OCI-LY3 (cell line): ENCODE data around the gene GALNTL6.

Experiments
- H2AFZ ChIP-seq: fragments of 200-600, 300-600 bp; shearing (Covaris generic); 2 replicates; pipeline ENCODE4 v1.6.0; 2014; ENCODE audit warnings: antibody characterized with exemption, low read depth, low read length
- H3K27ac ChIP-seq: fragments of 200-600, 300-600 bp; sonication (generic); 2 replicates; pipeline ENCODE4 v1.5.1; 2014; ENCODE audit warnings: mild to moderate bottlenecking, low read length, moderate library complexity, mixed read lengths
- H3K27me3 ChIP-seq: fragments of 200-600, 300-600 bp; sonication (generic); 2 replicates; pipeline ENCODE4 v1.6.1; 2014; ENCODE audit warnings: low read depth, low read length, mixed read lengths
- H3K36me3 ChIP-seq: fragments of 200-600, 300-600 bp; sonication (generic); replicated peaks from 2 replicates; pipeline ENCODE3; 2014; ENCODE audit warnings: low read depth, low read length, mixed read lengths
- H3K4me1 ChIP-seq: fragments of 300-600, 200-600 bp; sonication (generic); 2 replicates; pipeline ENCODE4 v1.6.1; 2014; ENCODE audit warnings: low read length, mixed read lengths
- H3K4me2 ChIP-seq: fragments of 200-600, 300-600 bp; sonication (generic); 2 replicates; pipeline ENCODE4 v1.6.1; 2014; ENCODE audit warnings: low read length, mixed read lengths
- H3K4me3 ChIP-seq: fragments of 300-600, 200-600 bp; sonication (generic); 2 replicates; pipeline ENCODE4 v1.5.1; 2014; ENCODE audit warnings: antibody characterized with exemption, mild to moderate bottlenecking, low read length, moderate library complexity
- H3K79me2 ChIP-seq: fragments of 300-600, 200-600 bp; shearing (Covaris generic); 2 replicates; pipeline ENCODE4 v1.6.1; 2014; ENCODE audit warnings: mild to moderate bottlenecking, low read length, mixed read lengths
- H3K9ac ChIP-seq: fragments of 300-600, 200-600 bp; shearing (Covaris generic); 2 replicates; pipeline ENCODE4 v1.6.0; 2014; ENCODE audit warnings: mild to moderate bottlenecking, low read length, moderate library complexity
- H3K9me3 ChIP-seq: fragments of 200-600, 300-600 bp; shearing (Covaris generic); 2 replicates; pipeline ENCODE4 v1.6.1; 2014; ENCODE audit warnings: low read length, mixed read lengths; ENCODE audit not compliant: insufficient read depth
- H4K20me1 ChIP-seq: fragments of 200-600, 300-600 bp; sonication (generic); 2 replicates; pipeline ENCODE4 v1.6.1; 2016; ENCODE audit warnings: low read length, mixed read lengths; ENCODE audit not compliant: insufficient read depth
- EZH2phosphoT487 ChIP-seq: fragments of 200-600 bp; shearing (Covaris generic); IDR thresholded peaks from 2 replicates; pipeline ENCODE4 v1.6.1; 2018; ENCODE audit warnings: antibody characterized with exemption, mixed run types, low read depth
- TF ChIP-seq, protein P1 (sequence below): fragments of 200-600, 300-600 bp; sonication (generic); IDR thresholded peaks from 2 replicates; pipeline ENCODE4 v1.5.1; 2014; ENCODE audit warnings: antibody characterized with exemption, low read length, low read depth

GALNTL6 gene

DNA sequence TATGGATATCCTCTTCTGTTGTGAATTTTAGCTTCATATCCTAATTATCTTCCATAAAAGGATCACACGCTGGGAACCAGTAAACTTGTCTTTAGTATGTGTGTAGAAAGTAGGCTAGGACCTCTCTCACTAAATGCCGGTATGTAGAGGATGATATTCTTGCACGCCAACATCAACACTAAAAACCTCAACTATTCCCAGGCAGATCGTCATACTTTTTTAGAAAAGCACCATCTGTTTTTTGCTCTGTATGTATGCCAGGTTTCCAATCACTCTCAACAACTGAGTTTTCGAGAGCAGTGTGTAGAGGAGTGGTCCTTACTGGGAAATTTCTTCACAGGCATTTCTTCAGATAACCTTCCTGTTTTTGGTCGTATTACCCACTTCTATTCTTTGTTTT lies 283.6 kb downstream of the GALNTL6 start:
- Histone ChIP-seq H3K27ac (no peak overlapping the region), H3K79me2 (no peaks in the 10 kb centered on the region), H4K20me1 (no peaks in the 10 kb centered on the region), H3K9me3 (no peaks in the 10 kb centered on the region), H3K36me3 (no peaks in the 10 kb centered on the region), H3K27me3 (no peaks in the 10 kb centered on the region), H2AFZ (no peak overlapping the region), H3K4me2 (no peak overlapping the region), H3K4me3 (no peak overlapping the region), H3K9ac (no peak overlapping the region), H3K4me1 (no peaks in the 10 kb centered on the region)
- TF ChIP-seq, protein P1, sequence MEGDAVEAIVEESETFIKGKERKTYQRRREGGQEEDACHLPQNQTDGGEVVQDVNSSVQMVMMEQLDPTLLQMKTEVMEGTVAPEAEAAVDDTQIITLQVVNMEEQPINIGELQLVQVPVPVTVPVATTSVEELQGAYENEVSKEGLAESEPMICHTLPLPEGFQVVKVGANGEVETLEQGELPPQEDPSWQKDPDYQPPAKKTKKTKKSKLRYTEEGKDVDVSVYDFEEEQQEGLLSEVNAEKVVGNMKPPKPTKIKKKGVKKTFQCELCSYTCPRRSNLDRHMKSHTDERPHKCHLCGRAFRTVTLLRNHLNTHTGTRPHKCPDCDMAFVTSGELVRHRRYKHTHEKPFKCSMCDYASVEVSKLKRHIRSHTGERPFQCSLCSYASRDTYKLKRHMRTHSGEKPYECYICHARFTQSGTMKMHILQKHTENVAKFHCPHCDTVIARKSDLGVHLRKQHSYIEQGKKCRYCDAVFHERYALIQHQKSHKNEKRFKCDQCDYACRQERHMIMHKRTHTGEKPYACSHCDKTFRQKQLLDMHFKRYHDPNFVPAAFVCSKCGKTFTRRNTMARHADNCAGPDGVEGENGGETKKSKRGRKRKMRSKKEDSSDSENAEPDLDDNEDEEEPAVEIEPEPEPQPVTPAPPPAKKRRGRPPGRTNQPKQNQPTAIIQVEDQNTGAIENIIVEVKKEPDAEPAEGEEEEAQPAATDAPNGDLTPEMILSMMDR = no peak
- no peak for TF ChIP-seq EZH2phosphoT487

DNA sequence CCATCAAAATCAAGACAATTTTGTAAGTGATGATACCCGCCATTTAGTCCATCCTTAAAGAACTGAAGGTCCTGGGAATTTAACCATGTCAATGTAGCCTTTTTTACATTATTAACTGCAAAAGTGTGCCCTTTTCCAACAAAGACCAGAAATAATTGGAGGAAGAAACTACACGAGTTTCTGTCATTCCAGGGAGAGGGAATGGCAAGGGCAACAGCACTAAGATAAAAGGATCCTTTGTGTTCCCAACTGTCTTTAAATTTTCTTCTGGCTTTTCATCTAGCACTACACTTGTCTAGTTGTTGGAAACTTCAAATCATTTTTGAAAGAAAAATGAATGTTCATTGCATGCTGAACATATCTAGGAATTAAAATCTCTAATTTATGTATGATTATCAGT lies 286.2 kb downstream of the GALNTL6 start:
- H2AFZ ChIP-seq = no peak overlapping the region
- TF ChIP-seq, protein P1 = no peak
- TF ChIP-seq EZH2phosphoT487 = no peak
- H3K4me1 ChIP-seq = no peaks in the 10 kb centered on the region

DNA sequence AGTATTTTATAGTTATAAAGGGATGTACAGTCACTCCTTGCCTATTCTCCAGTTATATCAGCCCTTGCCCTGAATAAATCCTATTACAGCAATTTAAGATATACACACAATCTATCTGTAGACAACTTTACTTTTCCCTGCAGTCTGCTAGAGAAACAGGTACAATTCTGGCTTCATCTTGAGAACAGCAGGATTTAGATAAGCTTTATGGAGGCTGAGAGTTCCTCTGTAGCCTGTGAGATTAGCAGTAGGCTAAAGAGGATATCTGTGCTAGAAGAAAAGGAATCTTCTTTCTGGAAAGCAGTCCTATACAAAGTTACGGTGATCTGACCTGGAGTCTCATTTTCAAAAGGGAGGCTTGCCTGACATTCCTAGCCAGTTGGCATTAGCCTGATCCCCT lies 290.3 kb downstream of the GALNTL6 start:
- no peak overlapping the region for H2AFZ ChIP-seq
- H3K27me3 ChIP-seq = no peaks in the 10 kb centered on the region
- no peak overlapping the region for H3K4me3 ChIP-seq
- H3K9me3 ChIP-seq = no peaks in the 10 kb centered on the region
- no peak overlapping the region for H3K4me2 ChIP-seq
- no peaks in the 10 kb centered on the region for H3K4me1 ChIP-seq
- H3K27ac ChIP-seq = no peak overlapping the region
- no peaks in the 10 kb centered on the region for H3K79me2 ChIP-seq
- H4K20me1 ChIP-seq = no peaks in the 10 kb centered on the region
- H3K9ac ChIP-seq = no peak overlapping the region
- H3K36me3 ChIP-seq = no peaks in the 10 kb centered on the region
- TF ChIP-seq EZH2phosphoT487 = no peak
- TF ChIP-seq, protein P1 = no peak

More for the DNA sequence above, 286.2 kb downstream of the GALNTL6 start:
- no peaks in the 10 kb centered on the region for H3K27me3 ChIP-seq
- no peaks in the 10 kb centered on the region for H3K36me3 ChIP-seq
- no peak overlapping the region for H3K9ac ChIP-seq
- H3K27ac ChIP-seq = no peak overlapping the region
- H4K20me1 ChIP-seq = no peaks in the 10 kb centered on the region
- H3K79me2 ChIP-seq = no peaks in the 10 kb centered on the region
- no peak overlapping the region for H3K4me3 ChIP-seq
- H3K9me3 ChIP-seq = no peaks in the 10 kb centered on the region
- H3K4me2 ChIP-seq = no peak overlapping the region

DNA sequence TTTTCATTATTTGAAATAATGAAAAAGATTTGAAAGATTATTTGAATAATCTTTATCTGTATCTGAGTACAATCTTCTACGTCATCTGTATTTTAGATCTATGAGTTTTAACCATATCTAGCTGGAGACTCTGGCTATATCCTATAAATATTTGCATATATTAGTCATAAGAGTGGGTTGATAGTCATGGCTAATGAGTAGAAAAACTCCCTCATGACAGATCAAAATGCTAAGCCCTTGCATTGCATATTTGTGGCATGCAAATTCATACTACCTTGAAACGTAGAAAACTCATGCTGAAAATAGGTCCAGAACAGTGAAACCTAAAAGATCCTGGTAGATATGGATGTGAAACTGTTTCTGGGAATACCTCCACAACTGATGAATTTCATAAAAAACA lies 291.3 kb downstream of the GALNTL6 start:
- H3K9me3 ChIP-seq = no peaks in the 10 kb centered on the region
- H3K27ac ChIP-seq = no peak overlapping the region
- H3K9ac ChIP-seq = no peak overlapping the region
- H3K36me3 ChIP-seq = no peaks in the 10 kb centered on the region
- TF ChIP-seq, protein P1 = no peak
- no peak for TF ChIP-seq EZH2phosphoT487
- no peak overlapping the region for H2AFZ ChIP-seq
- no peaks in the 10 kb centered on the region for H3K4me1 ChIP-seq
- no peaks in the 10 kb centered on the region for H3K27me3 ChIP-seq
- H4K20me1 ChIP-seq = no peaks in the 10 kb centered on the region
- no peak overlapping the region for H3K4me2 ChIP-seq
- no peaks in the 10 kb centered on the region for H3K79me2 ChIP-seq
- no peak overlapping the region for H3K4me3 ChIP-seq
